ENCODE data around the gene DNM3.
A peak's percentile ranks its signal among the peaks of the same experiment; 100 is the strongest.
"Not testable (repeated sequence)": the region's sequence is repeated elsewhere in the genome, so short reads cannot be mapped to it uniquely, and the experiment has no call there.

Gene DNM3

DNA sequence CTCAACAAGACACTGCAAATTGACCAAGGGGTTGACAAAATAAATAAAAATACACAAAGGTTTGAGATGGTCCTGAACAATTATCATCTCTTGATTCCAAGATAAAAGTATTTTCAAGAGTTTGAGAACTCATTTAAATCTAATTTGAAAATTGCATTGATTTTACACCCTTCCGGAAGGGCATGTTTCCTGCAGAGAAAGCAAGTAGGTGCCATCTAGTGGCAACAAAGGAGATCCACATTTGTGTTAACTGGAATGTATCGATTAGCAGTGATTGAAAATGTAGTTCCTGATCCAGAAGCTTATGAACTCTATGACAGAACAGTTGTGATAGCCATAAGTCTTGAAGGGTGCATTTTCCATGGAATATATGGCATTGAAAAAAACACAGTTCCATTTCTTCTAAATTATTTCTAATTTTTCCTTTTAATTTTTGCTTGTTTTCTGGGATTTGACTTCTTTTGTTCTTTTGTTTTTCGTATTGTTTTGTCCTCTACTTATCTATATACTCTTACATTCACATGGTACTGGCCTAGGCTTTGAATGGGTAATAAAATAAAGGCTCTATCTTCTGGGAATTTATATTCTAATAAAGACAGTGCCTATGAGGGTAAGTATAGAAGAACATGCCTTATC lies 143.7 kb downstream of the DNM3 start:
- no peak for DNase-seq

DNA sequence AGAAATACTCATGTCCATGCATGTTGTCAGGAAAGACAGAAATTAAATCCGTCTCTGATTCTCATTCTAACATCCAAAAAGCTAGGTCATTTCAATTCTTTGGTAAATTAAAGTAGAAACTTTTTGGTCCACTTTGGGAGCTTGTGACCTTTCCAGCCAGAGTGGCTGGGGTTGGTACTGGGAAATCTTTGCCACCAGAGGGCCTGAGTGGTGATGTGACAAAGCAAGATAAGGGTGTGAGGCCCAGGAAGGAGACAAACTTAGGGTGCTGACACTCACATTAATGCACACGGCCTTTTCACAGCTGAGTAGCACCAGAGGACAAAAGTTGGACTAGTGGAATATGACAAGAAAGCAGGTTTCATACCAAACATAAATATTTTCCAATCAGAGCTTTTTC lies 144.3 kb downstream of the DNM3 start:
- peak; percentile 13 for DNase-seq

DNA sequence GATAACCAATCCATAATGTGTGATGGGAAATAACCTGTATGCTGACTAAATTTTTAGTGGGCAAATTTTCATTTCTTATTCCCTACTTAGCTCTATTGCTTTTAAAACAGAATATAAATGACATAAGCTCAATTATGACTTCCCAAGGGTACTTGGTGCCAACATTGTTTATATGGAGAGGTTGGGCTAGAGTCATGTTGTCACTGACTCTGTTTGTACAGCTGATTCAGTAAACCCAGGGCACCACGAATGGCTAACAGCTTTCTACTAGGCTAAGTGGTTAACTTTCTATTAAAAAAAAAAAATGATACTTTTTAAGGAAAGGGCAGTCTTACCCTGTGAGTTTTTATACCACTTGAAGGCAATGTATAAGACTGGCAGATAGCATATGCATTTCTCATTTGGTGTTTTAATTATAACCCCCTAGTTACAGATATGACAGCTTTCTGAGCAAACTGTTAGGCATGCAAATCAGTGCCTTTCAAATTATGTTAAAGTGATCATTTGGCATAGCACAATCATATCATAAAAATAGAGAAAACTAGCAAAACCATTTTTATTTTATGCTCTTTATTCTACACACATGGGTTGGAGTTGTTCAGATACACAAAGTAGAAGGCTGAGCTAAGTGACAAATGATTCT lies 147.1 kb downstream of the DNM3 start:
- DNase-seq, result no peak

DNA sequence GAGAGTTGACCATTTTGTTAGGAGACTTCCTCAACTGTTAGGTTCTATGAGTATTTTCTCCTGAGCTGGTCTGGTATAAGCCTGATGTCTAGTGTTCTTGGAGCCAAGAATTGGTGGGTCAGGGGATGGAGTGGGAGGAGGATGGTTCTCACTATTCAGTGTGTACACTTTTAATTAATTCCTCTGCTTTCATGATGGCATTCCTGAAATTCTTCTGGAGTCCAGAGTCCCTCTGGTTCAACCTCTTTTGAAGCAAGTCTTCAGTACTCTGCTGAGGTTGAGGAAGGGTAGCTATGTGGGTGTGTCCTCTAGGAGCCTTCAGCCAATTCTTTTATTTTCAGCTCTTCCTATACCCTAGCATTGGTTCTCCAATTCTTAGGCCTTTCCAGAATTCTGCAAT lies 149.1 kb downstream of the DNM3 start:
- no peak for DNase-seq

DNA sequence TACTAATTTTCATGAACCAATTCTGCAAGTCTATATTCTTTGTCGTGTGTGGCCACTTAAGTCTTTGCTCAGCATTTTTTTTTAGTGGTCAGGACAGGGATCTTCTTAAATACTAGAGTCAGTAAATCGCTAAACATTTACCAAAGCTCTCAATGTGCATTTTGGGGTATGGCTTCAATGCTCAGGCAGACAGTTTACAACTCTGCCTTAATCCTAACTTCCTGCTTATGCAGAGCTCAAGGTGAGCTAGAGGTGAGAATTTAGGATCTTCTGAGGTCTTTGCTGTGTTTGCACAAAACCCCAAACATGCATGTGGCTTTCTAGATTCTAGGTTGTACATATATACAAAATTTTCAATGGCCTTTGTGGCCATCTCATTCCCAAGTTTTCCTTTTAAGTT lies 153.0 kb downstream of the DNM3 start:
- no peak for DNase-seq

DNA sequence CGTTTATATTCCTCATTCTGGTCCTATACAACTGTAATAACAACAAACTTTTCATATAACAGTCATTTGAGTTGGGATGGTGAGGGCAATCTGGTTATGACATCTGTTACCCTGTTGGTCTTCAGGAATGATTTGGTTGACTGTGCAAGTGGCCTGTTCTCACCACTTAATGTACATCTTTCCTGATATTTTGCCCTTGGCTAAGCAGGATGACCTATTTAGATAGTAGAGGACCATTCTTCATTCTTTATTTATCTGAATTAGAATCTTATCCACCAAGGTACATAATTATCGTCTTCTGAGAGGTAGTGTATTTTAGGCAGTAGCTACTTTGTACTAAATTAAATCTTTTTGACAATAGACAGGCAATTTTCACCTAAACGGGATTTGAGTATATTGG lies 154.3 kb downstream of the DNM3 start:
- no peak for DNase-seq

DNA sequence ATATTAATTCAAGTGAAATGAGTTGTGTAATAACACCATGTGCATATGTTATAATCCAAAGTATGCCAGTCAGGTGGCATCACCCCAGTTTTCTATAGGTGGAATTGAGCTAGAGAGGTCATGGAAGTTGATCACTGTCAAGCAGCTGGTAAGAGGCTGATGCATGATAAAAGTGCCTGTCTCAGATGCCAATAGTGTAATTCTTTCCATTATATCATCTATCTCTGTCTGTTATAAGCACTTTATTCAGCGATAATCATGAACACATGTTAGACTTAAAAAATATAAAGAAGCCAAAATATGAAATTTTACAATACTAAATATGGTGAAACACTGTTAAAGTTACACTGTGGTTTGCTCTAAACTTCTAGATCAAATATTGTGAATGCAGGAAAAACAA lies 156.6 kb downstream of the DNM3 start:
- DNase-seq, result no peak

DNA sequence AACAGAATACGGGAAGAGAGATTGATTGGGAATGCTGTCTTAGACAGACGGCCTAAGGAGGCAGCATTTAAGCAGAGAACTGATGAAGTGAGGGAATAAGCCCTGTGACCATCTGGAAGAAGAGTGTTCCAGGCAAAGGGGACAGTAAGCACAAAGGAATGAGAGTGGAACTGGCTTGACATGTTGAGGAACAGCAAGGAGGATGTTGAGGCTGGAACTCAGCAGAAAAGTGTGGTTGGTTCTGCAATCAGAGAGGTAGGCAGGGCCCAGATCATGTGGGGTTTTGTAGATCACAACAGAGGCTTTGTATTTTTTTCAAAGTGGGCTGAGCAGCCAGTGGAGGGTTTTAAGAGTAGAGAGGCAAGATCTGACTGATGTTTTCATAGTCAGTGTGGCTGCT lies 157.4 kb downstream of the DNM3 start:
- no peak for DNase-seq

DNA sequence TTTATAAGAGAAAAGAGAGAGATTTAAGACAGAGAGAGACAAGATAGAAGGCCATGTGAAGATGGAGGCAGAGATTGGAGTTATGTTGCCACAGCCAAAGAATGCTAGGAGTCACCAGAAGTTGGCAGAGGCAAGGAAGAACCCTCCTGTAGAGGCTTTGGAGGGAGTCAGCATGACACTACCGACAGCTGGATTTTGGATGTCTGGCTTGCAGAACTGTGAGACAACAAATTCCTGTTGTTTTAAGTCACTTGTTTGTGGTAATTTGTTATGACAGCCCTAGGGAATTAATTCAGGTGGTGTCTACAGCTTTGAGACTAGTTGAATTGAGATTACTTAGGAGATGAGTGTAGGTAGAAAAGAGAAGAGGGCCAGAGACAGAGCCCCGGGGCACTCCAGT lies 158.5 kb downstream of the DNM3 start:
- DNase-seq, result no peak

DNA sequence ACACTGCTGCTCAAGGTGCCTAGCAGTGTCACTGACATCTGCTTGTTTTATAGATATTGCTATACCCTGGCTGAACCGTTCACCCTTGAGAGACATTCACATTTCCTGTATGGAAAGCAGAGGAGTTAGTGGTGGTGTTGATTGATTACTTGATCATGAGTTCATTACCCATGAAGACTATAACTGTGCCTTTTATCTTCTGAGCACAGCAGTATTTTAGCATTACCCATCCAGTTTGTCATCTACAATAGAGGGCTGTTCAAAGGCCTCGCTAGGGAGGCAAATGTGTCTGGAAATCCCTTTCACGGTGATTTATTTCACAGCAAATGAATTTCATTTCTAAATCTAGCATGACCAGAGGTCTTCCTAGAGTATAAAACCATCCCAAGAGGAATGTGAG lies 160.0 kb downstream of the DNM3 start:
- DNase-seq, result no peak

DNA sequence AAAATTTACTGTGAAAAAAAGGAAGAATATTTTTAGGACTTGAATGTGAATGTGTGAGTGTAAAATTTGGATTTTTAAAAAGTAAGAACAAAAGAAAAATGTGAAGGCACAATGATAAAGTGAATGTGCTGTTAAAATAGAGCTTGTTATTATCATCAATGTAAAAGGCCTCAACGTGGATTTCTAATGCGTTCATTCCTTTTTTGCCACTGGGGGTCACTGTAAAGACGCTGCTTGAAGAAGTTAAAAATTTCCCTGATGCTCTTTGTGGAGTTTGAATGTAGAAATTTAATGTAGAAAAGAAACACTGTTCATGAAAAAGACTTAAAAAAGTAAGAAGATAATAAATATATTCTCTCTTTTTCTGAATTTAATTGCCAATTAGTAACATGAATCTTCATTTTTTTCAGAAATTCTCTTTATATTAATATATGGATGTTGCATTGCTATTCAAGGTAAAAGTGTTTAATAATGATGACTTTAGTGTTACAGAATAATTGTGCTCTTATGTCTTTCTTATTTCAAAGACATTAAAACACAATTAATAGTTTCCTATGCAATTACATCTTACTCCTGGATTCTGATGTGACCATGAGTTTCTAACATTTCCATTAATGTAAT lies 161.5 kb downstream of the DNM3 start:
- peak; percentile 25 for DNase-seq

DNA sequence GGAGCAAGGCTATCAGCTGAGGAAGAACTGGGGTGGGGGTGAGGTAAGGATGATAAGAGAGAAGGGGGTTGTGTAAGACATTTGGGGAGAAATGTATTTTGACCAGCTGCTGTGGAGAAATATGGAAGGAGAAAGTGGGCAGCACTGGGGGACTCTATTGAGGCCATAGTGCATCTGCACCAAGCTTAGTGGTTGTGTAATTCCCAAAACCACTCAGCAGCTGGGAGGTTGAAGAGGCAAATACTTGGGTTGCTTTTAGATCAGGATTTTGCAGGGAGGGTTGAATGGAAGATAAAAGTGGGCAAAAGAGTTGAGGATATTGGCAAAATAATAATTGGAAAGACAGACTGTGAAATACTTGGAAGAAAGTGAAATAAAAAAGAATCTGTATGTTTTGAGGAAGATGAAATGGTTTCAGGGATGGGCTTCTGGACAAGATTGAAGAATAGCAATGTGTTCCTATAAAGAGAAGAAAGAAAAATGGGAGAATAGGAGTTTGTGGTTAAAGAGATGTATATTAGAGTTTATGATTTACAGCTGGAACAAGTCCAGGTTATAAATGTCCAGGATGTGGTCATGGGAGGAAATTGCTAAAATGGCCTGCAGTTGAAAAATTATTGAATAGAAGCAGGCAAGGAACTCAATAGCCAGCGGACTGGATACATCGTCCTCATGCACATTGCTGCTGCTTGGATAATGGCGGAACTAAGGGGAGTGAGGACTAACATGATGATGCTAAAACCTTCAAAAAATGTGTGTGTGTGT lies 162.7 kb downstream of the DNM3 start:
- DNase-seq, result no peak

DNA sequence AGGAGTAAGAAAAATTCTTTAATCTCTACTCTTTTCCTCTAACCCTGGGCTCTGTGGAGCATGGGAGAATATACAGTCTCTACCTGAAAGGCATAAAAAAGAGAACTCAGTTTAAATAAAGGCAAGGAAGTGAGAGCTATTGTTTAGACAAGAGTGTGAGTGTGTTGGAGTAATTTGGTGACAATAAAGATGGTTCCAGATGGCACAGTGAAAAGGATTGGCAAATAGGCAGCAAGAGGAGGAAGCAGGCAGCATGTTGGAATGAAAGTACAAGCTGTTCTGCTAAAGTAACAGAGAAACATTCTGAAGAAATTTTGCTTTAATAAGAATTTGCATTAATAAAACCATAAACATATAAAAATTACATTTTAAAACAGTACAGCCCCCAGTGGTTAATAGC lies 163.4 kb downstream of the DNM3 start:
- no peak for DNase-seq

DNA sequence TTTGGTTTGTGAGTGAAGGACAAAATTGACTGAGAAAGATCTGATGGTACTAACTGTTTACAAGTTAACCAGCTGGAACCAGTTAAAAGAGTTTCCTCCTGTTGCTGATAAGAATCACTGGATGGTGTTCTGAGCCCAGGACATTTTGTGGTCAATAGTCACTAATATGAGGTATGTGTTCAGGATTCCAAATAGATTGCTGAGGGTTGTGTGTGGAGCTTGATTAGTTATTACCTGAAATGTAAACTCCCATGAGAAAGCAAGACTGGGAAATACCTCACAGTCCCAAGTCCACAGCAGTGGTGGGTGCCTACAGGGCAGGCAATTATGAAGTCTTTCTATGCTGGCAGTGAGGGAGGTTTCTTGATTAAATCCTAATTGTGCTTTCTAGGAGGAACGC lies 164.6 kb downstream of the DNM3 start:
- no peak for DNase-seq

DNA sequence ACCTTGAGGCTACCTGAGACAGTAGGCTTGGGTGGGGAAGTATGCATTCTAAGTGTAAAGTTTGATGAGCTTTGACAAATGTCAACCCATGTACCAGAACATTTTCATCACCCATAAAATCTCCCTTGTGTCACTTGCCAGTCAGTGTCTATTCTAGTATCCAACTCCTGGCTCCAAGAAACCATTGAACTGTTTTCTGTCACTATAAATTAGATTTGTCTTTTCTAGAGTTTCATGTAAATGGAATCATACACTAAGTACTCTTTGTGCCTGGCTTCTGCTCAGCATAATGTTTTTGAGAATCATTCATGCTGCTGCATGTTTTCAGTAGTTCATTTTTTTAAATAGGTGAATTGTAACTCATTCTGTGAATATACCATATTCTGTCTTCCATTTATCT lies 165.4 kb downstream of the DNM3 start:
- DNase-seq, result no peak

DNA sequence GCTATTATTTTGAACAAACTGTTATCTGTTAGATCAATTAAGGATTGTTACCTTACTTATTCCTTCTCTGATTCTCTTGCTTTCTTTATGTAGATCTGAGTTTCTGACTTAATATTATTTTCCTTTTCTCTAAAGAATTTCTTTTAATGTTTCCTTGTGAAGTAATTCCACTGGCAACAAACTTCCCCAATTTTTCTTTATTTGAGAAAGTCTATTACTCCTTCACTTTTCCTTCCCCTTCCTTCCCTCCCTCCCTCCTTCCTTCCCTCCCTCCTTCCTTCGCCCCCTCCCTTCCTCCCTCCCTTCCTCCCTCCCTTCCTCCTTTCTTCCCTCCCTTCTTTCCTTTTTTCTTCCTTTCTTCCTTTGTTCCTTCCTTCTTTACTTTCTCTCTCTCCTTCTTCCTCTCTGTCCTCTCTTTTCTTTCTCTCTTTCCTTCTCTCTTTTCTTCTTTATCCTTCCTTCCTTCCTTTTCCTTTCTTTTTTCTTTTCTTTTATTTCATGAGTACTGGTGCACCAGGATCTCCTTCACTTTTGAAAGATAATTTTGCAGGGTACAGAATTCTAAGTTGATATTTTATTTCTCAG lies 177.5 kb downstream of the DNM3 start:
- no peak for DNase-seq

DNA sequence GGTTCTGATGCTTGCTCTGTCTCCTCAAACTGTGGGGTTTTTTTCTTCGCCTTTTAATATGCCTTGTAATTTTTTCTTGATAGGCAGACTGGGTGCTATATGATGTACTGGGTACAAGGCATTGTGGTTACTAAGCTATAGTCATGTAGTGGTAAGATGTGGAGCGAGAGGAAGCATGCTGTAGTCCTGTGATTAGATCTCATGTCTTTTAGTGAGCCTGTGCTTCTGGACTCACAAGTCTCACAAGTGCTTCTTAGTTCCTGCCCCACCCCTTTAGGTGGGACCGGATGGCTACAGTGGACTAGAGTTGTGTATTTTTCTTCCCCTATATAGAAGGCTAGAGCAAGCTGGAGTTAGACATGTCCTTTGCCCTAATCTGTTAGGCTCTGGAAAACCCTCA lies 178.7 kb downstream of the DNM3 start:
- DNase-seq, result no peak

DNA sequence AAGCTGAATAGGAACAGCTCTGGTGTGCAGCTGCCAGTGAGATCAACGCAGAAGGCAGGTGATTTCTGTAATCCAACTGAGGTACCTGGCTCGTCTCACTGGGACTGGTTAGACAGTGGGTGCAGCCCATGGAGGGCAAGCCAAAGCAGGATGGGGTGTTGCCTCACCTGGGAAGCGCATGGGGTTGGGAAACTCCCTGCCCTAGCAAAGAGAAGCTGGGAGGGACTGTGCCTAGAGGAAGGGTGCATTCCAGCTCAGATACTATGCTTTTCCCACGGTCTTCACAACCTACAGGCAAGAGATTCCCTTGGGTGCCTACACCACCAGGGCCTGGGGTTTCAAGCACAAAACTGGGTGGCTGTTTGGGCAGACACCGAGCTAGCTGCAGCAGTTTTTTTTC lies 183.2 kb downstream of the DNM3 start:
- no peak for DNase-seq

DNA sequence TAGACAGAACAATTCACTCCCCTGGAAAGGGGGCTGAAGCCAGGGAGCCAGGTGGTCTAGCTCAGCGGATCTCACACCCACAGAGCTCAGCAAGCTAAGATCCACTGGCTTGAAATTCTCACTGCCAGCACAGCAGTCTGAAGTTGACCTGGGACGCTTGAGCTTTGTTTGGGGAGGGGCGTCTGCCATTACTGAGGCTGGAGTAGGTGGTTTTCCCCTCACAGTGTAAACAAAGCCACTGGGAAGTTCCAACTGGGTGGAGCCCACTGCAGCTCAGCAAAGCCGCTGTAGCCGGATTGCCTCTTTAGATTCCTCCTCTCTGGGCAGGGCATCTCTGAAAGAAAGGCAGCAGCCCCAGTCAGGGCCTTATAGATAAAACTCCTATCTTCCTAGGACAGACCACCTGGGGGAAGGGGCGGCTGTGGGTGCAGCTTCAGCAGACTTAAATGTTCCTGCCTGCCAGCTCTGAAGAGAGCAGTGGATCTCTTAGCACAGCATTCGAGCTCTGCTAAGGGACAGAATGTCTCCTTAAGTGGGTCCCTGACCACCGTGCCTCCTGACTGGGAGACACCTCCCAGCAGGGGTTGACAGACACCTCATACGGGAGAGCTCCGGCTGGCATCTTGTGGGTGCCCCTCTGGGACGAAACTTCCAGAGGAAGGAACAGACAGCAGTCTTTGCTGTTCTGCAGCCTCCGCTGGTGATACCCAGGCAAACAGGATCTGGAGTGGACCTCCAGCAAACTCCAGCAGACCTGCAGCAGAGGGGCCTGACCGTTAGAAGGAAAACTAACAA lies 183.8 kb downstream of the DNM3 start:
- DNase-seq, result not testable (repeated sequence)

DNA sequence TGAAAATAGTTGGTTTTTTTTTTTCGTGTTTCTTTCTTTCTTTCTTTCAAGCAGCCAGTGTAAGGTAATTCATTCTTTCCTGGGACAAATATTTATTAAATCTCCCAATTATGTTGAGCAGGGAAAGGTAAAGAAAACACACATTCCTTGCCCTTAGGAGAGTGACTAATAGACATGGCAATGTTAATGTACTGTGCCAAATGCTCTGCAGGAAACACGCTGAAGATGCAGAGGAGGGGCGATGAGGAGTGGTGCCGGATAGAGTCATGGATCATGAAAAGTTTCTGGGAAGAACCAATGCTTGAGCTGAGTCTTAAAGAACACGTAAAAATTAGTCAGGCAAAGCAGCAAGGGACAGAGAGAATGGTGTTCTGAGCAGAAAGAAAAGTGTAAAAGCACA lies 199.2 kb downstream of the DNM3 start:
- no peak for DNase-seq

DNA sequence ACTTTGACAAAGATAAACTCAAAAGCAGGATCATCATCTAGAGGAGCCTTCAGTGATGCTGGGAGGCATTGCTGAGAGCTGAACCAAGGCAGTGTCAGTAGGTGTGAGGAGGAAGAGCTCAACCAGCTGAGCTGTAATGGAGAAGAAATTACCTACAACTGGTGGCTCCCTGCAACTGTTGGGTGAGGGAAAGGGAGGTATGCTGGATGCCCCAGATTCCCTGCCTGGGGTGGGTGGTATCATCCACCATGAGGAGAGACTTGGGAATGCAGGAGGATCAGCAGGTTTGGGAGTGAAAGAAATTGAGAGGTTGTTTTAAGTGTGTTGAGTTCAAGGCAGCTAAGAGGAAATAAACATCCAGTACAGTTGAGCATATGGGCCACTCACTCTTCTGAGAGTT lies 199.8 kb downstream of the DNM3 start:
- no peak for DNase-seq

DNA sequence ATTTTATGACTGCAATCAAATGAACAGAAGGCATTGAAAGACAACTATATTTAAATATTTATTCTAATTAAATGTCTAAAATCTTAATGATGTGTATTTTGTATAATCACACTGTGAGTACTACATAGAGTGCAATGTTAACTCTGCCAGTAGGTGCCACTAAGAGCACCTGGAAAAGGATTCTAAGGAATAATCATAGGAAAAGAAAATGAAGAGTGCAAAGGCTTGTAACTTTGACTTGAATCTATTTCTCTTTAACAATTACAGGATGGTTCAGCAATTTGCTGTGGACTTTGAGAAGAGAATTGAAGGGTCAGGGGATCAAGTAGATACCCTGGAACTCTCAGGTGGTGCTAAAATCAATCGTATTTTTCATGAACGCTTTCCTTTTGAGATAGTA lies 200.4 kb downstream of the DNM3 start:
- no peak for DNase-seq

DNA sequence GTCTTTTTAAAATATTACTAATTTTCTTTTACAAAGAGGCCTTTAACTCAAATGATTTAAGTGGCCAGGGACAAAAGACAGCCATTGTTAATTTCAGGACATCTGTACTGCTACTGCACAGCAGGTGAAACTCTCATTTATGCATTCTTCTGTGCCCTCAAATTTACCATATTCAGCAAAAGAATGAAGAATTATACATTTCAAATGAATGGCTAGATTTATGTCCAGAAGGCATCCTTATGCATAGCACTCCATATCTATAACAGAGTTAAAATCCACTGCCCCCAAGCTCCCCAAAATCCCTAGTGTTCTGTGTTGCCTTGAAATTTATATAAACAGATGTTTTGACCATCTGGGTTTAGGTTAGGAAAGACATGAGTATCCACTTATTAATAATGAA lies 202.6 kb downstream of the DNM3 start:
- DNase-seq, result no peak

All from activated CD4-positive, alpha-beta T cell treated with anti-CD3 and anti-CD28 coated beads for 48 hours (primary cell).